HepG2 (cell line): ENCODE results near the gene STK10.

ENCODE experiments used
- RELA ChIP-seq: sonication (generic); formaldehyde crosslinking; IDR thresholded peaks from 2 replicates; pipeline ENCODE4 v1.4.0; 2020; ENCODE audit warnings: missing genetic modification reagents
- TF ChIP-seq, protein P1 (sequence below): sonication (generic); formaldehyde crosslinking; IDR thresholded peaks from 2 replicates; pipeline ENCODE4 v1.4.0; 2020; ENCODE audit warnings: missing genetic modification reagents
- TF ChIP-seq, protein P2 (sequence below), 2 experiments: sonication (generic) in 1 of 2; formaldehyde crosslinking in 1 of 2; IDR thresholded peaks; 2 replicates each; pipeline versions ENCODE4 v1.4.0 to v1.6.1; 2018 to 2020; ENCODE audit warnings: missing genetic modification reagents in 2 of 2, borderline replicate concordance in 1 of 2, low read depth in 1 of 2, mild to moderate bottlenecking in 1 of 2, missing biosample characterization in 1 of 2

DNA sequence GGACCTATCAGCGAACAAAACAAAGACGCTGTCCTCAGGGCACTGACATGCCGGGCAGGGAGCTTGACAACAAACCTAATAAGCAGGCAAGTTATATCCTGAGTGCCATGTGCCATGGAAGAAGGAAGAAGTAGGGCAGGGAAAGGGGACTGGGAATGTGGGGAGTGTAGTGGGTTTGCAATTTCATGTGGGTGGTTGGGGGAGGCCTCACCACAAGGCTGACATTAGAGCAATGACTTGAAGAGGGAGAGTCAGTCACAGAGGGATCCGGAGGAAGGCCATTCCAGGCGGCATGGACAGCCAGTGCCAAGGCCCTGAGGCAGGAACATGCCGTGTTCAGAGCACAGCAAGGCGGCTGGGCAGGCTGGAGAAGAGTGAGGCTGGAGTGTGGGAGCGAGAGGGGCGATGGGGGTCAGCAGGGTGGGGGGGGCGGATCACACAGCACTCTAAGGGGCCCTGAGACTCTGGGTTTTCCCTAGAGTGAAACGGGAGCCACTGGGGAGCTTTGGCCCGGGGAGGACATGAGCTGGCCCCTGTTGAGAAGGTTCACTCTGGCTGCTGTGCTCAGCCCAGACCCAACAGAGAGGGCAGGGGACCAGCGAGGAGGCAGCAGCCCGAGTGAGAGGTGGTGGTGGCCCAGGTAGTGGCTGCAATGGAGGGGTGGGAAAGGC is 86.3 kb downstream of the STK10 start:
- no peak for TF ChIP-seq RELA (CRISPR knock-in tag)
- TF ChIP-seq, protein P1, sequence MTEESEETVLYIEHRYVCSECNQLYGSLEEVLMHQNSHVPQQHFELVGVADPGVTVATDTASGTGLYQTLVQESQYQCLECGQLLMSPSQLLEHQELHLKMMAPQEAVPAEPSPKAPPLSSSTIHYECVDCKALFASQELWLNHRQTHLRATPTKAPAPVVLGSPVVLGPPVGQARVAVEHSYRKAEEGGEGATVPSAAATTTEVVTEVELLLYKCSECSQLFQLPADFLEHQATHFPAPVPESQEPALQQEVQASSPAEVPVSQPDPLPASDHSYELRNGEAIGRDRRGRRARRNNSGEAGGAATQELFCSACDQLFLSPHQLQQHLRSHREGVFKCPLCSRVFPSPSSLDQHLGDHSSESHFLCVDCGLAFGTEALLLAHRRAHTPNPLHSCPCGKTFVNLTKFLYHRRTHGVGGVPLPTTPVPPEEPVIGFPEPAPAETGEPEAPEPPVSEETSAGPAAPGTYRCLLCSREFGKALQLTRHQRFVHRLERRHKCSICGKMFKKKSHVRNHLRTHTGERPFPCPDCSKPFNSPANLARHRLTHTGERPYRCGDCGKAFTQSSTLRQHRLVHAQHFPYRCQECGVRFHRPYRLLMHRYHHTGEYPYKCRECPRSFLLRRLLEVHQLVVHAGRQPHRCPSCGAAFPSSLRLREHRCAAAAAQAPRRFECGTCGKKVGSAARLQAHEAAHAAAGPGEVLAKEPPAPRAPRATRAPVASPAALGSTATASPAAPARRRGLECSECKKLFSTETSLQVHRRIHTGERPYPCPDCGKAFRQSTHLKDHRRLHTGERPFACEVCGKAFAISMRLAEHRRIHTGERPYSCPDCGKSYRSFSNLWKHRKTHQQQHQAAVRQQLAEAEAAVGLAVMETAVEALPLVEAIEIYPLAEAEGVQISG (CRISPR knock-in tag), result no peak
- TF ChIP-seq, protein P2, sequence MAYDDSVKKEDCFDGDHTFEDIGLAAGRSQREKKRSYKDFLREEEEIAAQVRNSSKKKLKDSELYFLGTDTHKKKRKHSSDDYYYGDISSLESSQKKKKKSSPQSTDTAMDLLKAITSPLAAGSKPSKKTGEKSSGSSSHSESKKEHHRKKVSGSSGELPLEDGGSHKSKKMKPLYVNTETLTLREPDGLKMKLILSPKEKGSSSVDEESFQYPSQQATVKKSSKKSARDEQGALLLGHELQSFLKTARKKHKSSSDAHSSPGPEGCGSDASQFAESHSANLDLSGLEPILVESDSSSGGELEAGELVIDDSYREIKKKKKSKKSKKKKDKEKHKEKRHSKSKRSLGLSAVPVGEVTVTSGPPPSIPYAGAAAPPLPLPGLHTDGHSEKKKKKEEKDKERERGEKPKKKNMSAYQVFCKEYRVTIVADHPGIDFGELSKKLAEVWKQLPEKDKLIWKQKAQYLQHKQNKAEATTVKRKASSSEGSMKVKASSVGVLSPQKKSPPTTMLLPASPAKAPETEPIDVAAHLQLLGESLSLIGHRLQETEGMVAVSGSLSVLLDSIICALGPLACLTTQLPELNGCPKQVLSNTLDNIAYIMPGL (CRISPR knock-in tag; IDR thresholded peaks at IDR 0.05; ENCODE audit: borderline replicate concordance in 1 of 2, low read depth in 1 of 2), result no peak
